ENCODE data around the gene JPT2.

GRCh38 chr16:1655269-1655807 lies 22.7 kb upstream of the JPT2 start:
- TF ChIP-seq USF2 (CRISPR knock-in tag; IDR thresholded peaks at IDR 0.05) = no peak
- TF ChIP-seq CTCF (IDR thresholded peaks at IDR 0.05) = no peak
- no peak for TF ChIP-seq CREM (CRISPR knock-in tag; IDR thresholded peaks at IDR 0.05)
- TF ChIP-seq MLX (CRISPR knock-in tag; IDR thresholded peaks at IDR 0.05) = no peak

Data from WTC11 (cell line).